Measurements from ENCODE around the gene VPS16.

DNA sequence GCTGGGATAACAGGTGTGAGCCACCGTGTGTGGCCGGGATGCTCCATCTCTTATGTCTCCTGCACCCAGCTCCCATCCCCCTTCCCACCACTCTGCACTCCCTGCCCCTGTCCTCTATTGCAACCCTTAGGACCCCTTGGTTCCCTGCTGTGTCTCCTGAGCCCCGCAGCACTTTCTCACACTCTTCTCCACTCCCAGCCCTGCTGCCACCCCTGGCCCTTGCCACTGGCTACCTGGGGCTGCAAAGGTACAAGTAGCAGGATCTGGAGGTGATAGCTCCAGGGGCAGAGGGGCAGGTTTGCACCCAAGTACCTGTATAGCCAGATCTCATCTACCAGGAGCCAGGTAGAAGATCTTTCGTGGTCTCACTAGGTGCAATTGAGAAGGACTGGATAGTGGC lies 33.5 kb upstream of the VPS16 start:
- no peak for TF ChIP-seq POLR2A (IDR thresholded peaks at IDR 0.05)
- TF ChIP-seq, protein P1, sequence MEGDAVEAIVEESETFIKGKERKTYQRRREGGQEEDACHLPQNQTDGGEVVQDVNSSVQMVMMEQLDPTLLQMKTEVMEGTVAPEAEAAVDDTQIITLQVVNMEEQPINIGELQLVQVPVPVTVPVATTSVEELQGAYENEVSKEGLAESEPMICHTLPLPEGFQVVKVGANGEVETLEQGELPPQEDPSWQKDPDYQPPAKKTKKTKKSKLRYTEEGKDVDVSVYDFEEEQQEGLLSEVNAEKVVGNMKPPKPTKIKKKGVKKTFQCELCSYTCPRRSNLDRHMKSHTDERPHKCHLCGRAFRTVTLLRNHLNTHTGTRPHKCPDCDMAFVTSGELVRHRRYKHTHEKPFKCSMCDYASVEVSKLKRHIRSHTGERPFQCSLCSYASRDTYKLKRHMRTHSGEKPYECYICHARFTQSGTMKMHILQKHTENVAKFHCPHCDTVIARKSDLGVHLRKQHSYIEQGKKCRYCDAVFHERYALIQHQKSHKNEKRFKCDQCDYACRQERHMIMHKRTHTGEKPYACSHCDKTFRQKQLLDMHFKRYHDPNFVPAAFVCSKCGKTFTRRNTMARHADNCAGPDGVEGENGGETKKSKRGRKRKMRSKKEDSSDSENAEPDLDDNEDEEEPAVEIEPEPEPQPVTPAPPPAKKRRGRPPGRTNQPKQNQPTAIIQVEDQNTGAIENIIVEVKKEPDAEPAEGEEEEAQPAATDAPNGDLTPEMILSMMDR (IDR thresholded peaks at IDR 0.05) = no peak
- TF ChIP-seq EP300 (IDR thresholded peaks at IDR 0.05) = no peak
- no peak for TF ChIP-seq POLR2AphosphoS5 (IDR thresholded peaks at IDR 0.05)

All from suprapubic skin (tissue), 4 donors.